ENCODE results near the gene DDX59. TPM values are rescaled to one million over a fixed set of nuclear protein-coding genes. Genes with fewer than 3 reads are reported as not detected.
"Not testable (repeated sequence)": the region's sequence is repeated elsewhere in the genome, so short reads cannot be mapped to it uniquely, and the experiment has no call there.

Gene DDX59
- total RNA-seq, 4 donors from 2014 or later = 21.8 to 34.7 (median 24.3) TPM

DNA sequence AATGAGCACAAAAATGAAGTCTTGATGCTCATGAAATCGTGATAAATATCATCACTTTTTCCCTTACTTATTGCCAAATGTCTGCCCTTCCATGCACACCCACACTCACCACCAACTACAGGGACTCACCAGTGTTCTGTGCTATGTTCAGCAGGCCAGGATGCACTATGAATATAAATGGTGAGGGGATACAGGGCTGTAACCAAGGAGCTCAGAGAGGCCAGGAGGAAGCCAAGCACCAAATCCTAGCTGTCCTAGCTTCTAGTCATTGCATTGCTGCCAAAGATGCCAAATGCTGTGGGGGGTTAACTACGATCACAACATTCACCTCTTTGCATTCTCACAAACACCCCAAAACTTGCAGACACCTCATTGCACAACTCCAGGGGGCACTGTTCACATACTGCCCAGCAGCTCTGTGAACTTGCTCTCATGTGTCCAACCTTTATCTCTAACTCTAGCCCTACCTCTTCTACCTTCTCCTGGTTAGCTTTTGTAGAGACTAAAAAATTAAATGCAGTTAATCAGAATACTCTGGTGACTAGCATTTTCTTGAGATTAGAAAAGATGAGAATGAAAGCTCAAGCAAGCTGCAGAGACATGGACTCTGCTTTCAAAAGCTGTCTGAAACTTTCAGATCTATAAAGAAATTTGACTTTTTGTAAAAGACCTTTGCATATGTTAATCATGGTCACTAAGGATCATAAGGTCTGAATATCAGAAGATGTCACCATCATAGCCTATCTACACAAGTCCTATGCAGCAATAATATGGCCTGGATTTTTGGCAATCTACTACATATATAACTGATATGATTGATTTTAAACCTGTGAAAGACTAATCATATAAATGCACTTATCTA, 35.2 kb downstream of the DDX59 start:
- Histone ChIP-seq H3K4me3 (no peak overlapping the region), H3K27me3 (no peaks in the 10 kb centered on the region), H3K4me1 (no peaks in the 10 kb centered on the region), H3K9me3 (no peaks in the 10 kb centered on the region), H3K27ac (no peak overlapping the region), H3K36me3 (peaks cover 0 to 7% of the 10 kb centered on the region in 2 donors)
- ATAC-seq = no peak
- TF ChIP-seq EP300 (IDR thresholded peaks at IDR 0.05) (no peak), POLR2A (IDR thresholded peaks at IDR 0.05) (no peak), POLR2AphosphoS5 (IDR thresholded peaks at IDR 0.05) (no peak)
- TF ChIP-seq, protein P1, sequence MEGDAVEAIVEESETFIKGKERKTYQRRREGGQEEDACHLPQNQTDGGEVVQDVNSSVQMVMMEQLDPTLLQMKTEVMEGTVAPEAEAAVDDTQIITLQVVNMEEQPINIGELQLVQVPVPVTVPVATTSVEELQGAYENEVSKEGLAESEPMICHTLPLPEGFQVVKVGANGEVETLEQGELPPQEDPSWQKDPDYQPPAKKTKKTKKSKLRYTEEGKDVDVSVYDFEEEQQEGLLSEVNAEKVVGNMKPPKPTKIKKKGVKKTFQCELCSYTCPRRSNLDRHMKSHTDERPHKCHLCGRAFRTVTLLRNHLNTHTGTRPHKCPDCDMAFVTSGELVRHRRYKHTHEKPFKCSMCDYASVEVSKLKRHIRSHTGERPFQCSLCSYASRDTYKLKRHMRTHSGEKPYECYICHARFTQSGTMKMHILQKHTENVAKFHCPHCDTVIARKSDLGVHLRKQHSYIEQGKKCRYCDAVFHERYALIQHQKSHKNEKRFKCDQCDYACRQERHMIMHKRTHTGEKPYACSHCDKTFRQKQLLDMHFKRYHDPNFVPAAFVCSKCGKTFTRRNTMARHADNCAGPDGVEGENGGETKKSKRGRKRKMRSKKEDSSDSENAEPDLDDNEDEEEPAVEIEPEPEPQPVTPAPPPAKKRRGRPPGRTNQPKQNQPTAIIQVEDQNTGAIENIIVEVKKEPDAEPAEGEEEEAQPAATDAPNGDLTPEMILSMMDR (IDR thresholded peaks at IDR 0.05) = no peak
- WGBS, 2 donors (ENCODE audit: low coverage in 1 of 2) = 80% methylated on average over 1 of the region's 2 CpGs

DNA sequence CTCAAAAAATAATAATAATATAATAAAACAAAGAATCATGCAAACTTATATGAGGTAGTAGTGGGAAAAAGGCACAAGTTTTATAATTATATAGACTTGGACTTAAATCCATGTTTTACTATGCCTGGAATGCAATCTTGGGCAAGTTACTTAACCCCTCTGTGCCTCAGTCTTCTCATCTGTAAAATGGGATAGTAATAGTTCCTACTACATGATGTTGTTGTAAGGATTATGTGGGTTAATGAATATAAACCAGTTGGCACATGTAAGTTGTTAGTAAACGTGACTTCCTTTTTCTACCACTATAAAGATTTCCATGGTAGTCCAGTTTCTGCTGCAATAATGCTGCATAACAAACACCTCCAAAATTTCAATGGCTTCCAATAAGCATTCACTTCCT, 38.3 kb downstream of the DDX59 start:
- Histone ChIP-seq H3K9me3 (no peaks in the 10 kb centered on the region), H3K4me3 (no peak overlapping the region), H3K36me3 (no peaks in the 10 kb centered on the region), H3K27me3 (no peaks in the 10 kb centered on the region), H3K4me1 (no peaks in the 10 kb centered on the region), H3K27ac (no peak overlapping the region)
- ATAC-seq = no peak
- no peak for TF ChIP-seq EP300 (IDR thresholded peaks at IDR 0.05)
- TF ChIP-seq POLR2A (IDR thresholded peaks at IDR 0.05) = no peak
- TF ChIP-seq POLR2AphosphoS5 (IDR thresholded peaks at IDR 0.05) = no peak
- TF ChIP-seq, protein P1 (IDR thresholded peaks at IDR 0.05) = no peak
- WGBS, 2 donors (ENCODE audit: low coverage in 1 of 2) = 80 to 90% methylated on average over 1 of the region's 1 CpG

DNA sequence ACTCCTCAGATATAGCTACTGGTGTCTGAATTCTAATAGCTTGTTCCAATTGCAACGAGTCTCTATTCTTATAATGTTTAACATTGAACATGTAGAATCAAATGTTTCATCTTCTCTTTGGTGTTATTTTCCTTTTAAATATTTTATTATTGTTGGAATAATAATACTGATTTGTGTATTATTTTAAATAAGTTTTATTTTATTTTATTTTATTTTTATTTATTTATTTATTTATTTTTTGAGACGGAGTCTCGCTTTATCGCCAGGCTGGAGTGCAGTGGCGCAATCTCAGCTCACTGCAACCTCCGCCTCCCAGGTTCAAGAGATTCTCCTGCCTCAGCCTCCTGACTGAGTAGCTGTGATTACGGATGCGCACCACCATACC, 39.2 kb downstream of the DDX59 start:
- not testable (repeated sequence) for ATAC-seq, H3K4me3 ChIP-seq, H3K27ac ChIP-seq, H3K27me3 ChIP-seq, H3K9me3 ChIP-seq, H3K36me3 ChIP-seq, H3K4me1 ChIP-seq
- WGBS, 2 donors (ENCODE audit: low coverage in 1 of 2) = 99 to 100% methylated on average over 1 to 5 of the region's 8 CpGs

DNA sequence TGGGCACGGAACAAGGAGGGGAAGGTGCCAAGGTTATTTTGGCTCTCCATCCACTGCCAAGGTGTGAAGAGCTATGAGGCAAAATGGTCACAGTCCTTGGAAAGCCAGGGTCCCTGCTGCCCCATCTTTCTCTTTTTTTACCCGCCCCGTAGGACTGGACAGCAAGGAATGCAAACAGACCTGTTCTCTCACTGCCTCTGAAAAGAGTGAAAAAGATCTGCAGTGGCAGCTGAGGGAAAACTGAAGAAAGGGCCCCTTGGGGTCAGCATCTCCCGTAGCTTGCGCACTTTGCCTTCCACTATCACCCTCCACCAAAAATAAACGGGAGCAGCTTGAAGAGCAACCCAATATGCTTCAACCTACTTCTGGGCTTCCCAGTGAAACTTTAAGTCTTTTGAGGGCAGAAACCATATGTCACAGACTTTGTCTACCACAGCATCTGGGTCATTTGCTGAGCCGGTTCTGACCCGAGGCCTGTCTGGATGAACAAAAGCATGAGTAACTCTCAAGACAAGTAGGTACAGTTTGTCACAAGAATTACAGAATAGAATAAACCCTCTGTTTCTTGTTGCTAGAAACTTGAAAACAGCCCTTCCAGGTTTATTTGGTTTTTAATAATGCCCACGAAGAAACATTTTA, 39.7 kb downstream of the DDX59 start:
- no peak overlapping the region for H3K4me3 ChIP-seq
- 83 to 86% methylated on average over 8 of the region's 9 CpGs for WGBS, 2 donors (ENCODE audit: low coverage in 1 of 2)

DNA sequence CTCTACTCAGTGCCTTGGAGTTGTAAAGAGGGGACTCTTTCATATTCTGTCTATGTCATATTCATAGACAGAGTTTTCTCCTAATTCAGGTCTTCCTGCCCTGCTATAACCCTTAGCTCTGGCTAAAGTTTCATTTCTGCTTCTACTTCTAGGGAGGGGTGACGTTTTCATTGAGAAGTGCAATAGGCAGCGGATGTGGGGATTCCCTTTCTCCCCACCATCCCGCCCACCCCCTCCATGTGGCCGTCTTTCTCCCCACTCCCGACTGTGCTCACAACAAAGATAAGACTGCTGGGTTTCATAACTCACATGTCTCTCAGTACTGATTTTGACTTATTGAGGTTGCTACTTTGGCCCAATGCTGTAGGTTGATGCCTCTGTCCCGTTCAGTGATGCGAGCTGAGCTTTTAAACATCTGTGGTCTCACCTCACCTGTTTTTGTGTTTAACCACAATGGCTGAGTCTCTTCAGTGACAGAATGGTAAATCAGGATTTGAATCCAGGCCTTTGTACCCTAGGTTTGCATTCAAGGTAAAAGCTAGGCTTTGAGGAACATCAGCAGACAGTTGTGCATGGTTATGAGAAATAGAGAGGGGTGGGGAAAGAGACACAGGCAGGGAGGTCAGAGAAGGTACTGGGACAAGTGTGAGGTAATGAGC, 41.4 kb downstream of the DDX59 start:
- Histone ChIP-seq H3K27me3 (no peaks in the 10 kb centered on the region), H3K27ac (no peak overlapping the region), H3K4me3 (no peak overlapping the region), H3K9me3 (no peaks in the 10 kb centered on the region), H3K36me3 (no peaks in the 10 kb centered on the region), H3K4me1 (no peaks in the 10 kb centered on the region)
- 59 to 70% methylated on average over 3 to 7 of the region's 7 CpGs for WGBS, 2 donors (ENCODE audit: low coverage in 1 of 2)
- TF ChIP-seq, protein P1 (IDR thresholded peaks at IDR 0.05) = no peak
- no peak for TF ChIP-seq POLR2A (IDR thresholded peaks at IDR 0.05)
- TF ChIP-seq EP300 (IDR thresholded peaks at IDR 0.05) = no peak
- TF ChIP-seq POLR2AphosphoS5 (IDR thresholded peaks at IDR 0.05) = no peak
- no peak for ATAC-seq

More for the DNA sequence above, 39.7 kb downstream of the DDX59 start:
- no peaks in the 10 kb centered on the region for H3K27me3 ChIP-seq
- H3K27ac ChIP-seq = no peak overlapping the region
- H3K9me3 ChIP-seq = no peaks in the 10 kb centered on the region
- H3K36me3 ChIP-seq = no peaks in the 10 kb centered on the region
- TF ChIP-seq, protein P1 (IDR thresholded peaks at IDR 0.05) = no peak
- no peak for TF ChIP-seq POLR2AphosphoS5 (IDR thresholded peaks at IDR 0.05)
- no peak for TF ChIP-seq EP300 (IDR thresholded peaks at IDR 0.05)
- ATAC-seq = no peak
- H3K4me1 ChIP-seq = no peaks in the 10 kb centered on the region

Data from gastroesophageal sphincter (tissue), 4 donors.